Measurements from ENCODE around the gene PPP3CA.
A peak's percentile ranks its signal among the peaks of the same experiment; 100 is the strongest.

The PPP3CA gene

DNA sequence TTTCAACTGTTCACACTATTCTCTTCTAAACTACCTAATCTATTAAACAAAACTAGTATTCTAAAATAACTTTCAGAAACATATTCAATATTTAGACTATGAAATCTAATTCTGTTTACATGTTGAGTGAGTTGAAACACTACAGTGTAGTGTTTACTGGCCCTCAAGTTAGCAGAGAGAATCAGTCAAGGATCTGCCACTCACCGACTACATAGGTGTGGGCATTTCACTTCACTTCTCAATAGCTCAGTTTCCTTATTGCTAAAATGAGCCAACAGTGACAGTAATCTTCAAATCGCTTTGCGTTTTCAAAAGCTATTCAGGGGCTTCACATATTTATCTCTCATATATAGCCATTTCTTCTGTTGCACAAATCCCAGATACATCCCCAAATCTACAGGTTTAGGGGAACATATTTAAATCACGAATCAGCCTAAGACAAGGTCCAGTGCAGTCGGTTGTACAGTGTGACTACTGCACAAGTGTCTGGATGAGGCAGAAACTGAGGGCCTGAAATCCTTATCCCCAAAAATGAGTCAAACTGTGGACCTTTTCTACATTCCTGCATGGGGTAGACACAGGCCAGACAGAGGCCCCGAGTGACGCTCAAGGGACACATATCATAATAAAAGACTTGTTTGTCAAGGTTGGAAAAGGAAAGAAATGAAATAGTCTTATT is 129.8 kb downstream of the PPP3CA start:
- no peak for DNase-seq (ENCODE audit: insufficient read length, low spot score)
- no peak for FAIRE-seq
- no peak for TF ChIP-seq POLR2A (IDR thresholded peaks at IDR 0.05; ENCODE audit: low read depth, low read length)

DNA sequence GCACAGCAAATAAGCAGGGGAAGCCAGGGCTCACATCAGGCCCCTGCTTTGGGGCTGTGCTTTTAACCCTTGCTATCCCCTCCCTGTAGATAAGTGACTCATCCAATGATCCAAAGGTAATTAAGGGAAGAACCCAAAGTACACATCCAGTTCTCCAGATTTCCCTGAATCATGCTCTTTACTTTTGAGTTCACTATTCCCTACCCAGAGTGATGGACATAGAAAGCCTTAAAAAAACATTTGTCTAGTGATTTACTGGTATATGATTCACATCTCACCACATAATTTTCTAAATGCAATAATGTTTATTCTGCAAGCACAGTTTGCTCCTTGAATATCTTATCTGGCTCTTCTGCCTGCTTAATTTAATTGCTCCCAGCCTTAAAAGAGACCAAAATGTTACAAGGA is 136.2 kb downstream of the PPP3CA start:
- TF ChIP-seq POLR2A (IDR thresholded peaks at IDR 0.05; ENCODE audit: low read depth, low read length), result no peak
- DNase-seq (ENCODE audit: insufficient read length, low spot score), result no peak
- FAIRE-seq, result peak; percentile 81

DNA sequence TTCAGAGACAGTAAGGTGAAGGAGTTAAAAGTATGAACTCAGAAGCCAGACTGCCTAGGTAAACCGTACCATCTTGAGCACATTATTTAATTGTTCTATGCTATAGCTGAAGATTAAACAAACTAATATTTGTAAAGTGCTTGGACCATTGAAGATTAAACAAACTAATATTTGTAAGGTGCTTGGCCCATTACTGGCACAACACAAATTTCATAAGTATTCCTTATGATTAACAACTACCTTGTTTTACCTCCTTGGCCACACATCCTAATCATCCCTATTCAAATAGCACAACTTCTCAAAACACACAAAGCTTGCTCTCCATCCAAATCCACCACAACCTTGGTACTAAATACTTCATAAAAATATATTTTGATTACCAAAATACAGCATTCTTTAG is 137.0 kb downstream of the PPP3CA start:
- no peak for TF ChIP-seq POLR2A (IDR thresholded peaks at IDR 0.05; ENCODE audit: low read depth, low read length)
- FAIRE-seq, result no peak
- DNase-seq (ENCODE audit: insufficient read length, low spot score), result no peak

DNA sequence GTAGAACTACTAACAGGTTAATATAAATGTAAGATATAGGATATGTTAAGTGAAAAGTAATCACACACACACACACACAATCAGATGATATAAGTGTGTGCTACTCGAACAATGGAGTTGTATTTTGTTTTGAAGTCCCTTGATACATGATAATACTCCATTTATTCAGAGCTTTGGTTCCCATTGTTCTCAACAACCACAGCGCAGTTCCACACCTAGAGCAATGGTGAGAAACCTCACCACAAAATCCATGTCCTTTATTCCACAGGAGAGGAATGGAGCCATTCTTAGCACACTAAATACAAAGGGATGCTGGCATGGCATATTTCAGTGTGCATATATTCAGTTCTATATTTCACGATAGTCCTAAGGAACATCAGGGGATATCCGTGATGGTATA is 139.2 kb downstream of the PPP3CA start:
- no peak for FAIRE-seq
- TF ChIP-seq POLR2A (IDR thresholded peaks at IDR 0.05; ENCODE audit: low read depth, low read length), result no peak

DNA sequence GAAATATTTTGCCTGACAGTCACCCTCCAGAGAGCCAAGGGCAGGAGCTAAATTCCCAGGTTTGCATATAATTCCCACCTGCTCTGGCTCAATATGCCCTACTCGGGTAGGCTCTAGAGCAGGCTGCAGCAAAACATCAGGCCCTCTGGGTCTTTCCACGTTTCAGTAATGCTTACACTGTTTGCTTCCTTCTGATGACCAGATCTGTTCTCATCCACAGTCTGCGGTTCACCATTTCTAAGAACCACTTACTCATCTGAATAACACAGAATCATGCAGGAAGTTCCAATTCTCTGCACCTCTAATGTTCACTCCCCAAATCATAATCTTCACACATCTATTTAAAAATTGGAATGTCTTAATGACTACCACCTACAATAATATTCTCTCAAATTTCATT is 141.4 kb downstream of the PPP3CA start:
- DNase-seq (ENCODE audit: insufficient read length, low spot score), result no peak
- TF ChIP-seq POLR2A (IDR thresholded peaks at IDR 0.05; ENCODE audit: low read depth, low read length), result no peak
- FAIRE-seq, result peak; percentile 69

More for the DNA sequence above, 139.2 kb downstream of the PPP3CA start:
- DNase-seq (ENCODE audit: insufficient read length, low spot score), result no peak

DNA sequence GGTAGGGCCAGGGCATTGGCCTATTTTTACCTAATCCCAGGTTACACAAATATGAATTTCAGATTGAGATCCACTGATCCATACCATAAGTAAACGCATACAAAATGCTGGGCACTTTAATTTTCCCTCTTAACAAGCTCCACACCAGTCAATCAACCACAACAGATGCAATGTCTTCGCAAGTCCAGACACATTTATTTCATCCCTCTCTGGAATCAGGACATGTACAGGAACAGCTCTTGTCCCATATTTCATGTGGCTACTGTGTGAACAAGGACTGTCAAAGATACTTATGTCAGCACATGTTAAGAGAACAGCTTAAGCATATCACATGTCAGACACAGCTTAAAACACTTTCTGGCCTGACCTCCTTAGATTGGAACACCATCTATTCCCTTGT is 145.9 kb downstream of the PPP3CA start:
- FAIRE-seq (no peak), DNase-seq (ENCODE audit: insufficient read length, low spot score) (no peak)
- TF ChIP-seq POLR2A (IDR thresholded peaks at IDR 0.05; ENCODE audit: low read depth, low read length), result no peak

DNA sequence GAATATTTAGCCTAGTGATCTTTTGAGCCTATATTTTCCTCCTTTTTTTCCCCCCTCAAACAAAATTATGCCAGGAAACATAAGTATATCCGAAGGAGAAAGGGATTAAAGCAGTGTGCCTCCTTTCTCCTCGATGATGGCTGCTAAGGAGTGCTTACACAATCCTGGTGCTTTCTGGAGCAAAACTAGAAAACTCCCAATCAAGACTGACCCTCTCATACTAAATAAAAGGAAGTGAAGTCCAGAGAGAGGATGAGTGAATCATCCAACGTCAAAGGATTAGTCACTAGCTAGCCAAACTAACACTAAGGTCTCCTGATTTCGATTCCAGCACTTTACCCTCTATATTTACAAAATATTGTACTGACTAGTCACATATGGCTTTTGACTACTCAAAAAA is 146.8 kb downstream of the PPP3CA start:
- no peak for TF ChIP-seq POLR2A (IDR thresholded peaks at IDR 0.05; ENCODE audit: low read depth, low read length)
- peak; percentile 88 for FAIRE-seq
- no peak for DNase-seq (ENCODE audit: insufficient read length, low spot score)

DNA sequence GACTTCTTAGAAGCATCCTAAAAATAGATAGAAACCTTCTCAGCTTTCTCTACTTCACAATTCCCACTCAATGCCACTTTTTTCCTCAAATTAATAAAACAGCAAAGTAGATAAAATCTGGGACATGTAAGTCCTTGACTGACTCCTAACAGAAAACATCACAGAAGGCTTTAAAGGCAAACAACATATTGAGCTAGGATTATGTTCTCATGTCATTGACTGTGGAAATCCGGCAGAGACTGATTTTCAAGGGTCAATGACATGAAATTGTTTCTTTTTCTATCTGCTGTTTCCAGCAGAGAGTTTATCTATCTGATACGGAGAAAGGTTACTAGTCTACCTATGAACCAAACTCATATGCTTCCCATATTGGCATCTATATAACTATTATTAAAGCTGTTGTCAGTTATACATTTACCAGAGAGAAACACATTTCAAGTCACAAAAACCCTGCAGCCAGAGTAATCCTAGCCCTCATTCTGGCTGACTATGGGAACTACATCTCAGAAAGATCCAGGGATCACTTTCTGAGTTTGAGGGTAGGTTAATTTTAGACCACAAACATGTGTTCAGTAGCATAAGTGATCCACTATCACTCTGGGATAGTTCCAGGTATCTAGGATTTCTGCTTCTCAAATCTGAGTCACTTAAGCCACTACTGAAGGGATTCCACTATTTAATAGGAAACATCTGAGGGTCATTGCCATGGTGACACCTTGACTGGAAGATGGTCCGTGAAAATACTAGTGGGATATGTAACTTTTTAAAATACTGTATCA is 147.6 kb downstream of the PPP3CA start:
- DNase-seq (ENCODE audit: insufficient read length, low spot score) (no peak), FAIRE-seq (no peak)
- no peak for TF ChIP-seq POLR2A (IDR thresholded peaks at IDR 0.05; ENCODE audit: low read depth, low read length)

DNA sequence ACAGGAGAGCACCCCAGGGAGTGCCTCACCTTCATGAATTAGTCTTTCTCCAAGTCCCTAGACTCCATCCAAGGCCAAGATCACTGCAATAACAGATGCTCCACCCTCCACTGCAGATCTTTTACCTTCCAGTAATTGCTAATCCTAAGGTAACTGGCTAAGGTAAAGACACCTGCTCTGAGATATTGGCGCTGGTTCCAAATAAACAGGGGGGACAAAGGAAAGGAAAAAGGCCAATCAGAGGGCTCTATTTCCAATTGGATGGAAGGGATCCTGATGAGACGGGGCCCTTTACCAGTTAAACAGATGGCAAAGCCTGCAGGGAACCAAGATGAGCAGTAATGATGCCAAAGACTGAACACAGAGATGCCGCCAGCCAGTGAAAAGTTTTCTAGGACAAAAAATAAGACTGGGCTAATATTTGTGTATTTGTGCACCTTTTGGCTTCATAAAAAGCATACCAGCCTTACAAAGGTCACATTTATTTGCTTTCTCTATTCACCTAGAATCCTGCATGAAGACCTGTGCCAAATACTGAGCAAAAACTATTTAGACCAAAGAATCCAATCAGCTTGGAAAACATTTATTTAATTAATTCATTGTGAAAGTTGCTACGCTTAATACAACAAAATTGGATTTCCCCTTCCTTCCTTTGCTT is 148.5 kb downstream of the PPP3CA start:
- DNase-seq (ENCODE audit: insufficient read length, low spot score) (no peak), FAIRE-seq (no peak)
- TF ChIP-seq POLR2A (IDR thresholded peaks at IDR 0.05; ENCODE audit: low read depth, low read length), result no peak

DNA sequence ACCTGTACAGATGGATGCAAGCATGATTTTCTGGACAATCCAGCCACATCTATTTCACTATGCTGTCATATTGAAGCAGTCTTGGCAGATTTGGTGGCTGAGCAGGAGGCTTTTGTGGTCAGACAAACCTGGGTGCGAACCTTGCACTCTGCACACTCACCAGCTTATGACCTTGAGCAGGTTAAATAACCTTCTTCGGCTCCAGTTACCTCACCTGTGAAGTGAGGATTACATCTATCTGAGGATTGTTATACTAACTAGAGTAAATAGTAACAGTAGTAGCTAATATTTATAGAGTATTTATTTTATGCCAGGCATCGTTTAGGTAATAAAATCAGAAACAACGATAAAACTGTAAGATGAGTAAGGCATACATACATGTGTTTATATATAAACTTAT is 150.0 kb downstream of the PPP3CA start:
- TF ChIP-seq POLR2A (IDR thresholded peaks at IDR 0.05; ENCODE audit: low read depth, low read length), result no peak
- DNase-seq (ENCODE audit: insufficient read length, low spot score) (no peak), FAIRE-seq (no peak)

DNA sequence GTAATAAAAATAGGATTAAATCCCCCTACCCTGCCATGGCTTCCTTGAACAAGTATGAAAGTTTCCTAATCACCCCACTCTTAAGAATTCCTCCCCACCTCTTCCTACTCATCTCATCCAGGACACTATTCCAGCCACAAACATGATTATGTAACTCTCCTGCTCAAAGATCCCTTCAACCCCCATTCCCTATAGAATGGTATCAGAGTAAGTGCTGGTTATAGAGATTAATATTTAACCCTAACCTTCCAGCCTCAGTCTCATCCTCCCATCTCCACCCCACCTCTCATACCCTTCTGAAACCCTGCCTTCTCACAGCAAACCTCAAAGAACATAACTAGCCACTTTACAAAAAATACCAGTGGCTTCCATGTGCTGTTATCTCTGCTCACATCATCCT is 155.1 kb downstream of the PPP3CA start:
- no peak for FAIRE-seq
- no peak for TF ChIP-seq POLR2A (IDR thresholded peaks at IDR 0.05; ENCODE audit: low read depth, low read length)
- DNase-seq (ENCODE audit: insufficient read length, low spot score), result no peak

DNA sequence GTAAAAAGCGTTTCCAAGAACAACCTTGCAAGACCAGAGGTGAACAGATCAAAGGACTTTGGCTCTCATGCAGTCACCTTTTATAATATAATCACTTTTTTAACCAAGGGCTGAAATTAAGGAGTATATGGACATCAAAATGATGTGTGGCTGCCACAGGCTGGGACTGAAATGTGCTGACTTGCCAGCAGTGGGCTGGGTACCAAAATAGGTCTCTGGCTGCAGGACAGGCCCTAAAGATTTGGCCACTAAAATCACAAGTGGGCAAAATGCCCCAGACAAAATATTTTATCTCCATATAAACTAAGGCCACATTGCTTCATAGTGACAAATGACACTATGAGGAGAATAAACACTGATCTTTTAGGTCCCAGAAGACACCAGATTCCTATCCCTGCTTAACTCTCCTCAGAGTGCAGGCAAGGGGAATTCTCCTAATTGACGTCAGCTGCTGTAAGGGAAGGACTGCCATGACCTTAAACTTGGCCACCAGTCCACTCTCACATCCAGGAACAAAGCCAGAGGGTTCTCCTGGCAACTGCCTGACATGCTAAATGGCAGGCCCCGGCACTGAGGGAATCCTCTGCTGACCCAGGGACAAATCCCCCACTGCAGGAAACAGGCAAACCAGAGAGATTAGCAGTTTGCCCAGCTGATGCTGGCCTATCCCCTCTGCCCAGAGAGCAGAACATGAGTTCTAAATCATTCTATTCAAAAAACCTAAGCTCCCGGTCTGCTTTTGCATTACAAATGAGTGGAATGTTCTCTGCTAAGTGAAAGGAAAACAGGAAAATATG is 155.8 kb downstream of the PPP3CA start:
- no peak for FAIRE-seq
- TF ChIP-seq POLR2A (IDR thresholded peaks at IDR 0.05; ENCODE audit: low read depth, low read length), result no peak
- DNase-seq (ENCODE audit: insufficient read length, low spot score), result no peak

DNA sequence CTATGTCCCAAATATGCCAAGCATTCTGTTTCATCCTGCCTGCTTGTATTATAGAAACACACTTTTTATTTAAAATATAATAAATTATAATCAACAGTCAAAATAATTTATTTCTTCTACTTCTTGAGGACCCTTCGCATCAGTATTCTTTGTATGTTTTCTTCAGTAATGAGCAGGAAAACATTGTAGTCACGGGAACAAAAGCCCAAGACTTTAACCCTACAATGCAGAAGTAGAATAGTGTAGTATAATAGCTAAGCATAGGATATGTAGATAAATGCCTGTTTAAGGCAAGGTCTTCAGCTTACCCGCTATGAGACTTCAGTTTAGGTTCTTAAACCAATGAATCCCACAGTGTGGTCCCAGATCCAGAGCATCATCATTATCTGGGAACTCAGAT is 156.6 kb downstream of the PPP3CA start:
- FAIRE-seq (no peak), DNase-seq (ENCODE audit: insufficient read length, low spot score) (no peak)
- no peak for TF ChIP-seq POLR2A (IDR thresholded peaks at IDR 0.05; ENCODE audit: low read depth, low read length)

DNA sequence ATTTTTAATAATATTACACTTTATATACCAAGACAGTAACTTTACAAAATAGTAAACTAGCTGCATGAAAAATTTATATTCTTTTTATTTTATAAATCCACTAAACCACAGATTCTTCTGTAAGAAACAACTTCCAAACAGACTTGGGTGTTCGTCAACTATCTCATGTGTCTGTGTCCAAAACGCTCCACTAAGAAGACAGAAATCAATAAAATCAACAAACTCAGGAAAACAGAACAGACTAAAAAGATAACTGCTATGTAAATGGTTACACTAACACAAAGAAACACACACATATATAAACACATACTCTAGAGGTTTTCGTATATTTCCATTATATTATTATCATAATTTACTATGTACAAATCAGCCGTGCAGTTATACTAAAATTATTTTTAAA is 158.4 kb downstream of the PPP3CA start:
- TF ChIP-seq POLR2A (IDR thresholded peaks at IDR 0.05; ENCODE audit: low read depth, low read length), result no peak
- FAIRE-seq (no peak), DNase-seq (ENCODE audit: insufficient read length, low spot score) (no peak)
